ENCODE data around the gene LRRC23.

GRCh38 chr12:6939191-6939540 is 34.5 kb downstream of the LRRC23 start:
- TF ChIP-seq, protein P1, sequence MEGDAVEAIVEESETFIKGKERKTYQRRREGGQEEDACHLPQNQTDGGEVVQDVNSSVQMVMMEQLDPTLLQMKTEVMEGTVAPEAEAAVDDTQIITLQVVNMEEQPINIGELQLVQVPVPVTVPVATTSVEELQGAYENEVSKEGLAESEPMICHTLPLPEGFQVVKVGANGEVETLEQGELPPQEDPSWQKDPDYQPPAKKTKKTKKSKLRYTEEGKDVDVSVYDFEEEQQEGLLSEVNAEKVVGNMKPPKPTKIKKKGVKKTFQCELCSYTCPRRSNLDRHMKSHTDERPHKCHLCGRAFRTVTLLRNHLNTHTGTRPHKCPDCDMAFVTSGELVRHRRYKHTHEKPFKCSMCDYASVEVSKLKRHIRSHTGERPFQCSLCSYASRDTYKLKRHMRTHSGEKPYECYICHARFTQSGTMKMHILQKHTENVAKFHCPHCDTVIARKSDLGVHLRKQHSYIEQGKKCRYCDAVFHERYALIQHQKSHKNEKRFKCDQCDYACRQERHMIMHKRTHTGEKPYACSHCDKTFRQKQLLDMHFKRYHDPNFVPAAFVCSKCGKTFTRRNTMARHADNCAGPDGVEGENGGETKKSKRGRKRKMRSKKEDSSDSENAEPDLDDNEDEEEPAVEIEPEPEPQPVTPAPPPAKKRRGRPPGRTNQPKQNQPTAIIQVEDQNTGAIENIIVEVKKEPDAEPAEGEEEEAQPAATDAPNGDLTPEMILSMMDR (IDR thresholded peaks at IDR 0.05), result no peak
- TF ChIP-seq POLR2A (IDR thresholded peaks at IDR 0.05), result no peak

All from adrenal gland (tissue), 5 donors.